Endometrium (tissue), 2 donors: Measurements from ENCODE around the gene FKBP1A.

Experiments
- FAIRE-seq: peaks from 2 replicates; lab custom pipeline; 2012; peaks lifted over from hg19 to GRCh38; lab: Jason Lieb, UNC
- donor health status: control.
- donor health status: control.

Gene FKBP1A

GRCh38 chr20:1332749-1333300, 60.0 kb downstream of the FKBP1A start:
- no peak for FAIRE-seq

DNA sequence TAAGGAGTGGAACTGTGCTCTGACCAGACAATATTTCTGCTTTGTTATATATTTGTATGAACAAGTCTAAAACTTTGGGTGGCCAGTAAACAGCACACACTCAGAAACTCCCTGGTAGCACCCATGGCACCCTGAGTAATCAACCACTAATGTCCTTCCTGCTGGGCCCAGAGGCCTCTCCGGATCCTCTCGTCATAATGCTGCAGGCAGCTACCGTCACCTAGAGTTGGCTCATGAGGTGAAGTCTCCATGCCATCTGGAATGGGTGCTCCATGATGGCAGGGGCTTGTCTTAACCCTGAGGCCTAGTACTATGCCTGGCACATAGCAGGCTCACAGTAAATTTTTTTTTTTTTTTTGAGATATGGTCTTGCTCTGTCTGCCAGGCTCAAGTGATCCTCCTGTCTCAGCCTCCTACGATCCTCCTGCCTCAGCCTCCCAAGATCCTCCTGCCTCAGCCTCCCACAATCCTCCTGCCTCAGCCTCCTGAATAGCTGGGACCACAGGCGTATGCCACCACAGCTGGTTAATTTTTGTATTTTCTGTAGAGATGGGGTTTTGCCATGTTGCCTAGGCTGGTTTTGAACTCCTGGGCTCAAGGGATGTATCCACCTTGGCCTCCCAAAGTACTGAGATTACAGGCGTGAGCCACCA, 60.9 kb downstream of the FKBP1A start:
- FAIRE-seq: no peak

GRCh38 chr20:1331101-1331500, 61.8 kb downstream of the FKBP1A start:
- FAIRE-seq: no peak

GRCh38 chr20:1330075-1330830, 62.6 kb downstream of the FKBP1A start:
- no peak for FAIRE-seq

GRCh38 chr20:1328680-1329330, 64.0 kb downstream of the FKBP1A start, which contains the start of gene SDCBP2:
TSS of gene SDCBP2 (minus strand) at chr20:1329139. CDS start at chr20:1320416, 8,723 bp downstream.
- FAIRE-seq: no peak

- FAIRE-seq: no peak
Measured at GRCh38 chr20:1327827-1328679, 64.8 kb downstream of the FKBP1A start.

DNA sequence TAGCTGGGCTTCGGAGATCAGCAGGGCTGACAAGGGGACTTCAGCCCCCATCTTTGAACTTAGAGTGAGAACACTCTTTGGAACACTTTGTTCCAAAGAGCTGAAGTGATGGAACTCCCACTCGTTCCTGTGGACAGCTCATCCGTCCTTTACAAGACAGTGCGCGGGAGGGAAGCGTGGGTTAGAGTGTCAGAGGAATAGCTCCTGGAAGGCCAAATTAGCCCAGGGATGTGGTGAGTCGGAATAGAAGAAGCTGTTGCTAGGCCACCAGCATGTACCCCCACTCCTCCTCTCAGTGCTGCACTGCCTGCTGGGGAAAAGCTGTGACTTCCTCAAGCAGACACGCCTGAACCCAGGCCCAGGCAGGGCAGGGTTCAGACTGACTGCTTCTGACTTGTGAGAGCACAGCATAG, 65.6 kb downstream of the FKBP1A start:
- FAIRE-seq: no peak

GRCh38 chr20:1326031-1326930, 66.6 kb downstream of the FKBP1A start:
- no peak for FAIRE-seq

GRCh38 chr20:1325173-1326030, 67.5 kb downstream of the FKBP1A start:
- FAIRE-seq: peak; percentile 84

DNA sequence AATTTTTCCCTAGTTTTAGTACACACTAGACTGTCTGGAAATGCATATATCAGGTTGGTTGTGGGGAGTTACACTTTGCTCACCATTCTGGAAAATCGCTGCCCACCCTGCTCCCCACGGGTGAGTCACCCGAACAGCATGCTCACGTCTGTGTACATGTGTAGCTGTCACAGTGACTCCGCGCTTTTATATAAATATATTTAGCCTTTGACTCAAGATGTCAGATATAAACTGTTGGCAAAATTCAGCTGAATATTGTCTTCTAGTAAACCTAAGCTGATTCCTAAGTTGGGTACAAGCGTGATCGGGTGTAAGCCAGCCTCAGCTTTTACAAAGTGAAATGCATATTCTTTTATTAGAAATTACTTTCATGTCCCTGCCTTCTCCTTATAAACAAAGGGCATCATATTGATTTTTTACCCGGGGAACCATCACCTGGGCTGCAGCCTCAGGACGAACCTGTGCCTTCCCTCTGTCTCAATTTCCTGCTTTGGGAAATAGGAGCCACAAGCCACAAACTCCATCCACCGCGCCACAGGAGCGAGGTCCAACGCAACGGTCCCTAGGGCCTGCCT, 68.2 kb downstream of the FKBP1A start:
- FAIRE-seq: no peak

DNA sequence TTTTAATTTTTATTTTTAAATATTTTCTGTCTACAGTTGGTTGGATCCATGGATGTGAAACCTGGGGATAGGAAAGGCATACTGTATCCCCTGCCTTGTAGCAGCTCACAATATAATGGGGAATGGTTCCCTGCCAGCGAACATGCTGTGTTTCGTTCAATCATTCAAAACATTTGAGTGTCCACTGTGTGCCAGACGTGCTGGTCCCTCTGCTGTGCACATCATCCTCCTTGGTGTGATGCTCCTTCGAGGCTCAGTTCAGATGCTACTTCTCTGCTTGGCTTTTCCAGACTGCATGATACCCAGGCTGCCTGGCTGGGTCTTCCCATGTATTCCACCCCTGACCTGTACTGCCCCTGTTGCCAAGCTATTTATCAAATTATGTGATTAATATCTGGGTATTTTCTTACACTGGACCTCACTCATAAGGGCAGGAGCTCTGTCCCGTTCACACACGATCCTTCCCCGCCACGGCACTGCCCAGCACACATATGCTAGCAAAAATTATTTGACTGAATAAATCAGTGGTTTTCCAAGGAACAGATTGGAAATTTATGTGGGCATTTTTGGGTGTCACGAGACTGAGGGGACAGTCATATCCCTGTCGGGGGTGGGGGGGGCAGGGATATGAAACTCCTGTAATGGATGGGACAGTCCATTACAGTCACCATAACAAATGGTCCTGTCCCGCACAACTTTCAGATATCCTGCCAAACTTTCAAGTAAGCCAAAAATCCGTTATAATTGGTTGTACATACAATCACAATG, 68.8 kb downstream of the FKBP1A start:
- FAIRE-seq: no peak

DNA sequence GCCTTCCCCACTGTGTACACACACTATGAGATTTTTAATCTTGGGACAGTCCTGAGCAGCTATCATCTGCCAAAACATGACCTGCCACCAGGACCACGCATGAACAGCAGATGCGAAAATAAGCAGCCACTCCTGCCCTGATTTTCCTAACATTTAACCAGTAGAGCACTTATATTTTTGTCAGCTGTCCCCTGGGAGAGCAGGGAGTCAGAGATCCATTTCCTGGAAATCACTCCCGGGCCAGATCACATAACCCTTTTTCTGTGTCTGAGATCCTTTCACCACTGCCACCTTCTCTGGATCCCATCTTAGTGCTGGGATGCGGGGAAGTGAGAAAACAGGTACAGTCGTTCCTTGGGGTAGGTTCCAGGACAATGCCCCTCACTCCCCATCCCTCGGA, 69.6 kb downstream of the FKBP1A start:
- no peak for FAIRE-seq

- FAIRE-seq: no peak
Measured at GRCh38 chr20:1322511-1323245, 70.2 kb downstream of the FKBP1A start.

- no peak for FAIRE-seq
Measured at GRCh38 chr20:1321654-1321939, 71.3 kb downstream of the FKBP1A start.

DNA sequence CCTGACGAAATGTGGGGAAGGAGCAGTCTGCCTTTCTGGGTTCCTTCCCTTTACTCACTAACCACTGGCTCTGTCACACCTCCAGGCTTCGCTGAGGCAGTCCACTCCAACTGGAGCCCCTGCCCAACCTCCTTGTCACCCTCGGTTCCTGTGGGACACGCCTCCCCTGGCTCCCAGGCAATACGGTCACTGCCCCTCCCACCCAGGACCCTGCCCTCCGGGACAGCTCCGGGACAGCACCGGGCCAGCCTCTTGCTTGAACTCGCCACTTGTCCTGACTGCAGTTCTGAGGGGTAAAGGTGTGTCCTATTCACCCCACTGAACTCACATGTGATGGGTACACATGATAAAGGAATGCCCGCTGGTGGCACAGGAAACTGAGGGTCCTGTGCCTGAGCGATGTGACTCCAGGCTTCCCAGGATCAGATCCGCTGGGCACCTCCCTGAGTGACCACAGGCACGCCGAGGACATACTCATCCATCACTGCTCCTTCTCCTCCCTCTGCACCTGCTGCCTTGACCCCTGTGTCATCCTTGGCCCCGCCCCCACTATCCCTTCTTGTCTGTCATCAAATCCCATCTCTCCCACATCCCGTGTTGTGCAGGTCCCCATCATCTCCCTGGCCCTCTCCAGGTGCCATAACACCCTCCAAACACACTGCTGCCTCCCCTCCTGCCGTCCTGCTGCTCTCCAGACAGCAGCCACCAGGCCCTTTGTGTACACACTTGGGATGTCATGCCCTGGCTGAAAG, 71.8 kb downstream of the FKBP1A start:
- FAIRE-seq: no peak

DNA sequence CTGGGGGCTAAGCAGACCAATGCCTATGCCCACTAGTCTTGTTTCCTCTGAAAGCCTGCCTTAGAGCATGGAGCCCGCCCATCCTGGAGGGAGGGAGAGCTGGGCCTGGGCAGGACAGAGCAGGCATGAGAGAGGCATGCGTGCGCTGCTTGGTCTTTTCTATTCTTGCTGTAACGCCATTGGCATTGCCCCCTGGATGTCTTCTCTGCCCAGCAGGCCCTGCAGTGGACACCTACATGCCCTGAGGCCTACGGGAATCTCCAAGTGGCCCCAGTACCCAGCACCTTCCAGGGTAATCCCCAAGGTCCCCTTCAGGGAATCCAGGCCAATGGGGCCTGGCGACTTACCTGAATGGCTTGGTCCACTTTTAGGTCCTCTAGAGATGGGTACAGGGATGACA, 72.8 kb downstream of the FKBP1A start:
- FAIRE-seq: no peak

GRCh38 chr20:1319462-1319861, 73.4 kb downstream of the FKBP1A start:
- FAIRE-seq: no peak

- FAIRE-seq: no peak
Measured at GRCh38 chr20:1319051-1319450, 73.8 kb downstream of the FKBP1A start.
